Tibial nerve (tissue), 4 donors: ENCODE data around the gene FAIM2. TPM values are rescaled to one million over a fixed set of nuclear protein-coding genes. Genes with fewer than 3 reads are reported as not detected.
"Not testable (repeated sequence)": the region's sequence is repeated elsewhere in the genome, so short reads cannot be mapped to it uniquely, and the experiment has no call there.

Experiments
- DNase-seq, 2 donors: peaks; one replicate each; pipeline ENCODE4 v3.0.0-alpha.2; 2019; ENCODE audit warnings: low spot score in 2 of 2
- H3K27ac ChIP-seq, 4 donors: fragments of 200-600 bp; sonication (generic) in 3 of 4; one replicate each; pipeline ENCODE4 v1.5.1; 2017 to 2019; ENCODE audit warnings: mild to moderate bottlenecking in 1 of 4
- H3K27me3 ChIP-seq, 2 donors: fragments of 200-600 bp; sonication (generic) in 1 of 2; one replicate each; pipeline versions ENCODE4 v1.5.1 to v1.6.0; 2017 to 2019
- H3K36me3 ChIP-seq, 3 donors: fragments of 200-600 bp; sonication (generic); one replicate each; pipeline ENCODE4 v1.5.1; 2018 to 2019
- H3K4me1 ChIP-seq, 4 donors: fragments of 200-600 bp; sonication (generic) in 3 of 4; one replicate each; pipeline ENCODE4 v1.5.1; 2017 to 2019
- H3K4me3 ChIP-seq, 4 donors: fragments of 200-600 bp; sonication (generic) in 3 of 4; one replicate each; pipeline ENCODE4 v1.5.1; 2017 to 2019; ENCODE audit warnings: mild to moderate bottlenecking in 1 of 4, moderate library complexity in 1 of 4
- H3K9me3 ChIP-seq, 4 donors: fragments of 200-600 bp; sonication (generic) in 3 of 4; one replicate each; pipeline ENCODE4 v1.5.1; 2017 to 2019
- CTCF ChIP-seq, 5 experiments: fragments of 200-600 bp in 3 of 5; fragments of 450-650 bp in 2 of 5; sonication (generic) in 3 of 5; IDR thresholded peaks; one replicate each; pipeline ENCODE4 v1.5.1; 2016 to 2019; ENCODE audit warnings: antibody characterized with exemption in 5 of 5, mild to moderate bottlenecking in 3 of 5, moderate library complexity in 2 of 5
- EP300 ChIP-seq, 2 donors: sonication (generic); formaldehyde crosslinking; IDR thresholded peaks; one replicate each; pipeline ENCODE4 v1.6.1; 2017; ENCODE audit warnings: antibody characterized with exemption in 2 of 2, mild to moderate bottlenecking in 1 of 2
- POLR2A ChIP-seq, 2 donors: fragments of 450-650 bp; IDR thresholded peaks; one replicate each; pipeline ENCODE4 v1.6.1; 2017; ENCODE audit warnings: antibody characterized with exemption in 2 of 2, mild to moderate bottlenecking in 2 of 2, moderate library complexity in 2 of 2
- WGBS, 2 donors: methylation state at CpG; one replicate each; pipeline ENCODE4 v1.1.5; 2018; 5-methylcytosine and 5-hydroxymethylcytosine counted together
- total RNA-seq, 4 donors: library from RNA; depleted of rRNA; stranded (reverse); fragments of >200 nt; gene quantifications; one replicate each; pipeline ENCODE4 v1.1.0, GENCODE V29; 2016

The FAIM2 gene
- total RNA-seq, 4 donors from 2014 or later = 6.9 to 68.6 (median 36.9) TPM

DNA sequence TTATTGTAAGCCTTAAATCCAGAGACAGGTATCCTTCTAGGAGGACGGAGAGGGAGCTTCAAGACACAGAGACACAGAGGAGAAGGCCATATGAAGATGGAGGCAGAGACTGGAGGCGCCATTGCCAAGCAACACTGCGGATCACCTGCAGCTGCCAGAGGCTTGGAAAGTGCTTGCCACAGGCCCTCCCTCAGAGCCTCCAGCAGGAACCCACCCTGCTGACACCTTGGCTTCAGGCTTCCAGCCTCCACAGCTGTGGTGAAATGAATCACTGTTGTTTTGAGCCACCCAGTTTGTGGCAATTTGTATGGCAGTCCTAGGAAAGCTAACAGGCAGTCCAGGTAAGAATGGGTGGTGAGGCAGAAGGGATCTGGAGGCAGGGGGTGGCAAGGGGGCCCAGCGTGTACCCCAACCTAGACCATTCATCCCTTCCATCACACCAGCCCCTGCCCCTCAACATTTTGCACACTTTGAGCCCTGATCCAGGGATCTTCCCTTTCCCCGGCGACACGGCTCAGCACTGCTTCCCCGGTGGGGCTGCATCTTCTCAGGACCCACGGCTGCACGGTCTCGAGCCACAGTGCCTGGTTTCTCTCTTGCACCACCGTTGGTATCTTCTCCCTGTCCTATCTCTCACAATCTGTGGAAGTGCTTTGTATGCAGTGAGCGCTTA is 38.5 kb downstream of the FAIM2 start:
- peaks cover 0 to 31% (median 17%) of the 10 kb centered on the region in 4 donors for H3K4me1 ChIP-seq
- DNase-seq = no peak
- TF ChIP-seq CTCF (IDR thresholded peaks at IDR 0.05) (no peak), EP300 (IDR thresholded peaks at IDR 0.05) (no peak), POLR2A (IDR thresholded peaks at IDR 0.05) (no peak)
- H3K27ac ChIP-seq = no peak overlapping the region
- H3K27me3 ChIP-seq = no peaks in the 10 kb centered on the region
- 86 to 90% methylated on average over 13 of the region's 13 CpGs for WGBS, 2 donors
- H3K4me3 ChIP-seq = no peak overlapping the region
- no peaks in the 10 kb centered on the region for H3K36me3 ChIP-seq
- H3K9me3 ChIP-seq = no peaks in the 10 kb centered on the region

DNA sequence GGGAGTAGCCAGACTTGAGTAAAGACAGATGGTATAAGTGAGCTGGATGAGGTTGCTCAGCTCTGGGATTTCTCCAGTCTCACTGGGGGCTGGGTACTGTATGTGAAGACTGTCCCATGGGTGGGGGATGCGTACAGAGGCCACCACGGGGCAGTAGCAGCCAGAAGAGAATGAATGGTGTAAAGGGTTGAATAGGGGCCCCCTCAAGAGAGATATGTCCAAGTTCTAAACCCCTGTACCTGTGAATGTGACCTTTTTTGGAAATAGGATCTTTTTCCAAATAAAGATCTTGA is 39.0 kb downstream of the FAIM2 start:
- H3K4me1 ChIP-seq = peaks cover 0 to 30% (median 17%) of the 10 kb centered on the region in 4 donors
- no peak overlapping the region for H3K27ac ChIP-seq
- DNase-seq = no peak
- TF ChIP-seq POLR2A (IDR thresholded peaks at IDR 0.05) (no peak), CTCF (IDR thresholded peaks at IDR 0.05) (no peak), EP300 (IDR thresholded peaks at IDR 0.05) (no peak)
- WGBS, 2 donors = 57 to 77% methylated on average over 2 of the region's 2 CpGs
- no peaks in the 10 kb centered on the region for H3K27me3 ChIP-seq
- H3K36me3 ChIP-seq = no peaks in the 10 kb centered on the region
- H3K4me3 ChIP-seq = no peak overlapping the region
- no peaks in the 10 kb centered on the region for H3K9me3 ChIP-seq

DNA sequence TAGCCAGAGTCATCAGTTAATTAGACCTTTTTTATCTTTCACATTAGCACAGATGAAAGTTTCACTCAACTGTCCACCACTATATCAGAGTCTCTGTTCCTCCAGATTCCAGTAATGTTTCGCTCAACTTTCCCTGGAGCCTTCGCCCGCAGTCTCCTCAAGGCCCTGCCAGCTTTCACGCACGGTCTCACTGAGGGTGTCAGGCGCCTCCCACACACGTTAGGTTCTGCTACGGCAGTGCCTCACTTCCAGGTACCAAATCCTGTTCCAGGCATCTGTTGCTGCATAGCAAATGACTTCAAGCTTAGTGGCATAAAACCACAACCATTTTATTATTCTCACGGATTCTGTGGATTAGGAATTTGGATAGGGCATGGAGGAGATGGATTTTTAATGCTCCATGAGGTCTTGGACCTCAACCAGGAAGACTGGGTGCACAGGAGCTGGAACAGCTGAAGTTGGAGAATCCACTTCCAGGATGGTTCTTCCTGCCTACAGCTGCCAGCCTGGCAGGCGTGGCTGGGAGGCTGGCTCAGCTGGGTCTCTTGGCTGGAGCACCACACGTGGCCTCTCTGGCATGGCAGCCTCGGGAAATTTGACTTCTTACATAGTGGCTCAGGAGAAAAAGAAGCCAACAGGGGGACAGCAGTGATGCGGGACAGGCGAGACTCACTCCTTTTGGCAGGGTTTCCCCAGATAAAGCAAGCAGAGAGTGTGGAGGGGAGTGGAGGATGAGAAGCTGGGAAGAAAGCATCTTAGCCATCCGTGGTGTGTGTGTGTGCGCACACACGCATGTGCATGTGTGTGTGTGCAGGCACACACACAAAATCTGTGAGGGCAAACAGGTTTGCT is 39.5 kb downstream of the FAIM2 start:
- WGBS, 2 donors = 73 to 74% methylated on average over 17 of the region's 17 CpGs
- Histone ChIP-seq H3K27me3 (no peaks in the 10 kb centered on the region), H3K9me3 (no peaks in the 10 kb centered on the region), H3K4me1 (peaks cover 0 to 24% (median 17%) of the 10 kb centered on the region in 4 donors), H3K4me3 (no peak overlapping the region), H3K27ac (no peak overlapping the region), H3K36me3 (no peaks in the 10 kb centered on the region)
- DNase-seq = no peak
- TF ChIP-seq EP300 (IDR thresholded peaks at IDR 0.05) = no peak
- TF ChIP-seq CTCF (IDR thresholded peaks at IDR 0.05) = no peak
- TF ChIP-seq POLR2A (IDR thresholded peaks at IDR 0.05) = no peak

DNA sequence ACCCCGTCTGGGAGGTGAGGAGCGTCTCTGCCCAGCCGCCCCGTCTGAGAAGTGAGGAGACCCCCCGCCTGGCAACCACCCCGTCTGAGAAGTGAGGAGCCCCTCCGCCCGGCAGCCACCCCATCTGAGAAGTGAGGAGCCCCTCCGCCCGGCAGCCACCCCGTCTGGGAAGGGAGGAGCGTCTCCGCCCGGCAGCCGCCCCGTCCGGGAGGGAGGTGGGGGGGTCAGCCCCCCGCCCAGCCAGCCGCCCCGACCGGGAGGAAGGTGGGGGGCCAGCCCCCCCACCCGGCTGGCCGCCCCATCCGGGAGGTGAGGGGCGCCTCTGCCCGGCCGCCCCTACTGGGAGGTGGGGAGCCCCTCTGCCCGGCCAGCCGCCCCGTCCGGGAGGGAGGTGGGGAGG is 42.8 kb downstream of the FAIM2 start:
- H3K4me1 ChIP-seq, H3K27ac ChIP-seq, DNase-seq, H3K27me3 ChIP-seq, H3K9me3 ChIP-seq, H3K4me3 ChIP-seq, H3K36me3 ChIP-seq: not testable (repeated sequence)
- 81 to 93% methylated on average over 3 to 4 of the region's 31 CpGs for WGBS, 2 donors

DNA sequence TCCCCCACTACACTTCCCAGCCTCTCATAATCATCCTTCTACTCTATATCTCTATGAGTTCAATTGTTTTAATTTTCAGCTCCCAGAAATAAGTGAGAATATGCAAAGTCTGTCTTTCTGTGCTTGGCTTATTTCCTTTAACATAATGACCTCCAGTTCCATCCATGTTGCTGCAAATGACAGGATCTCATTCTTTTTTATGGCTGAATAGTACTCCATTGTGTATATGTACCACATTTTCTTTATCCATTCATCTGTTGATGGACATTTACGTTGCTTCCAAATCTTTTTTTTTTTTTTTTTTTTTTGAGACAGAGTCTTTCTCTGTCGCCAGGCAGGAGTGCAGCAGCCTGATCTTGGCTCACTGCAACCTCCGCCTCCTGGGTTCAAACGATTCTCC is 47.8 kb downstream of the FAIM2 start:
- H3K27me3 ChIP-seq, H3K36me3 ChIP-seq: not testable (repeated sequence)
- WGBS, 2 donors = 89 to 90% methylated on average over 4 of the region's 4 CpGs

DNA sequence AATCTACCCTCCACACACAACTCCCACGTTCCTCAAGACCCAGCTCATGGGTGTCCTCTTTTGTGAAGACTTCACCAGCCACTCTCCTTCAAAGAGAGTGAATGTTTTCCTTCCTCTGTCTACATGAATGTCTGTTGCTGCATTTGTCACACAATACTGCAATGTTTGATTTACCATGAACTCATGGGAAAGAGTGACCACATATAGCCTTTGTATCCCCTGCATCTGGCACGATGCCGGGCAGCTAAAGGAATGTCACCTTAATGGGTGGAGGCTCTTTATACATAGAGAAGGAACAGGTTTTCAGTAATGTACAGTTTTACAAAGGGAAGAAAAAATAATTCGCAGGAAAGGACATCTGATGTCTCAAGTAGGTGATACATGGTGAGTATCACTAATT is 48.7 kb downstream of the FAIM2 start:
- no peaks in the 10 kb centered on the region for H3K9me3 ChIP-seq
- no peak overlapping the region for H3K4me3 ChIP-seq
- WGBS, 2 donors = 76 to 85% methylated on average over 4 of the region's 4 CpGs
- H3K36me3 ChIP-seq = no peaks in the 10 kb centered on the region
- DNase-seq = no peak
- H3K4me1 ChIP-seq = no peaks in the 10 kb centered on the region
- H3K27me3 ChIP-seq = peaks cover 0 to 5% of the 10 kb centered on the region in 2 donors
- H3K27ac ChIP-seq = no peak overlapping the region
- TF ChIP-seq POLR2A (IDR thresholded peaks at IDR 0.05) (no peak), EP300 (IDR thresholded peaks at IDR 0.05) (no peak), CTCF (IDR thresholded peaks at IDR 0.05) (no peak)

More for the DNA sequence above, 47.8 kb downstream of the FAIM2 start:
- H3K27ac ChIP-seq, DNase-seq, H3K4me3 ChIP-seq, H3K4me1 ChIP-seq, H3K9me3 ChIP-seq: not testable (repeated sequence)
